GM19351 (cell line): ENCODE measurements around the gene FAM20B.

Experiments
- ATAC-seq: cut with Tn5 transposase; IDR thresholded peaks from one replicate; pipeline ENCODE4 v1.9.1; 2021; ENCODE audit warnings: mild to moderate bottlenecking, moderate library complexity; ENCODE audit not compliant: unreplicated experiment

The FAM20B gene

DNA sequence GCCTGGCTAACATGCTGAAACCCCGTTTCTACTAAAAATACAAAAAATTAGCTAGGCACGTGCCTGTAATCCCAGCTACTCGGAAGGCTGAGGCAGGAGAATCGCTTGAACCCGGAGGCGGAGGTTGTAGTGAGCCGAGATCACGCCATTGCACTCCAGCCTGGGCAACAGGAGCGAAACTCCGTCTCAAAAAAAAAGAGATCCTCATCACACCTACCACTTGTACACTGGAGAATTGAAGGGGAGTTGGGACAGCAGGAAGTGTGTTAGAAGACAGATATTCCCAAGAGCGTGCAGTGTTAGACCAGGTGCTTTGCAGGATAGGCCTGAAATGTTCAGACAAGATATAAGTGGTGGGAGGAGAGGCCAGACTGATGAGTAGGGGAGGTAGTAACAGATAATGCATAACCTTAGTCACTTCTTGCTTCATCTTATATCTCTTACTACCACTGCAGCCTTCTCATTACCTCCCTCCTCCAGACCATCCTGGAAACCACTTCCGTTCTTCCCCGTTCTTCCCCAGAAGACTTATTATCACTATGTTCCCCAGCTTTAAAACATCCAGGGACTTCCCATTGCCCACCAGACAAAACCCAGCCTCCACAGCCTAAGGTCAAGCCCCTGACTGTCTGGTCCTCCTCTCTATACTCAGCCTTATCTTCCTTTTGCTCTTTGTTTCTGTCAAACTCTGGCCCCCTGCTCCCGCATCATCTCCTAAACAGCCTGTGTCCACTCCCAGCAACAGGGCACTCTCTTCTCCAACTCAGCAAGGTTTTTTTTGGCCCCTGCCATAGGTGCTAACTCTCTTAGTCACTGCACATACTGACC, 21.3 kb downstream of the FAM20B start:
- ATAC-seq, result no peak

DNA sequence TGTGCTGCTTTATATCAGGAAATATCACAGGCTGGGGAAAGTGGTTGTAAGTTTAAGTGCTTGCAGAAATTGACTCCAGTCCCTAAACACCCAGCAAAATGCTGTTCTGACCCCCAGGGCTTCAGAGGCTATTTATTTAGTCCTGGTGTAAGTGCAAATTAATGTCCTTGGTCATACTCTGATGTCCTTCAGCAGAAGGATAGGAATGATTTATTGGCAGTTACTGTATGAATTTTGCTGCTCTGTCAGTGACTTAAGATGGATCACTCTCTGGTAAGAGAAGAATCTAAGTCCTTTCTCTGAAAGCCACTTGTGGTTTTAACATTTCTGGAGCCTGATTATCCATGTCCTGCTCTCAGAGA, 21.9 kb downstream of the FAM20B start:
- no peak for ATAC-seq

DNA sequence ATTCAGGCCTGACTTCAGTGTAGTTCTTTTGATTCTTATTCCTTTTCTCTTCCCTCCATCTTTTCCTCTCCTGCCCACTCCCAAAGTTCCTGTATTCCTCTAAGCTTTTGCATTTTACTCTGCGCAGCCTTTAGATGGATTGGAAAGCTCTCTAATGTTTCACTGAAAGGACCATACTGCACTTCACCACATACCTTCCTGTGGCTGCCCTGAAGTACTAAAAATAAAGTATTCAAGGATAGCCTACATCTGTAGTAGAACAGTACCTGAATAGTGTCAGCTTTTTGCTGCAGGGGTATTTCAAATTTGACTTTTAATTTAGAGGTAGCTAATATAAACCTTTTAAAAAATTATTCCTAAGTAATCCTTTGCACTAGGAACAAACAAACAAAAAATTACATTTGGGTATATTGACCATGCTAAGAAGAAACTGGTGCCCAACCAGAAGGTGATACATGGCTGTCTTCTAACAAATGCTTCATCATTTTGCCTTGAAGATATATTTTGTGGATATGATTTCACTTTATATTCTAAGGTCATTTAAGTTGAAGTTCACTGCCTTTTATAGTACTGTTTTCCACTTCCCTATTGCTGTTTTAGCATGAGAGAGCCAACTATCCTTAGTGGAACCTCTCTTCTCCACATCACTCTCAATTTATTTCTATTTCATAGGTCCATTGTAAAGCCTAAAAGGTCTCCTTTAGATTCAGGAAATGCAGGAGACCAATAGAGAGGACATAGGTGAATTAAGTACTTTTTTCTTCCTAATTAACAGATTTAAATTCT, 22.8 kb downstream of the FAM20B start:
- no peak for ATAC-seq

DNA sequence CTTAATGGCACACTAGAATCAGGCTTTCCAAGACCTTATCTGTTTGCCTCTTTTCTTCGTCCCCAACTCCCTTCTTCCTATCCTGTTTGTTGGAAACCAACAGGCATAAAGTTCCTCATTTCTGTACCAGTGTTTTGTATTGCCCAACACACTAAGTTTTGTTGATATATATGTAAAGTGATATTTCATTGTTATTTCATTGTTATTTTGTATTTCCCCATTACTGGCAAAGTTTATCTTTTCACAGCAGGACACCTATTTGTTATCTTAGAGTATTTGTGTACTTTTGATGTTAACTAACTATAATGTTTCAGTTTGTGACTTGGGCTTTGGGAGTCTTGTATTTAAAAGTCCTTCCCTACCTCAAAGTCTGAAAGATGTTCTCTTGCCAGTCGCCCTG, 27.1 kb downstream of the FAM20B start:
- ATAC-seq, result no peak

DNA sequence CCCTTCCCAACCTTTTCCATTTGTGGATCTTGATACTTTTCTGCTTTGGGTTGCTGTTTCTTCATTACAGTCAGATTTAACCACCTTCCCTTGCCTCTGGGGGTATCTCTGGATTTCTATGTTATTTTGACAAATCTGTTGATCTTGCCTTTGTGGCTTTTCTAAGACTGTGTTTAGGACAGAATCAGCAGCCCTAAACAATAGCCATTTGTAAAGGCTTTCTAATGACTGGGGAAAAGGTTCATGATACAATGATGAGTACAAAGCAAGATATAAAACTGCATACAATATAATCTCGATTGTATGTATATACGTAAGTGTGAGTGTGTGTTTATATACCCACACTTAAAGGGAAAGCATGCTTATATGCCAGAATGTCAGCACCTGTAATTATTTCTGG, 27.8 kb downstream of the FAM20B start:
- ATAC-seq, result no peak

DNA sequence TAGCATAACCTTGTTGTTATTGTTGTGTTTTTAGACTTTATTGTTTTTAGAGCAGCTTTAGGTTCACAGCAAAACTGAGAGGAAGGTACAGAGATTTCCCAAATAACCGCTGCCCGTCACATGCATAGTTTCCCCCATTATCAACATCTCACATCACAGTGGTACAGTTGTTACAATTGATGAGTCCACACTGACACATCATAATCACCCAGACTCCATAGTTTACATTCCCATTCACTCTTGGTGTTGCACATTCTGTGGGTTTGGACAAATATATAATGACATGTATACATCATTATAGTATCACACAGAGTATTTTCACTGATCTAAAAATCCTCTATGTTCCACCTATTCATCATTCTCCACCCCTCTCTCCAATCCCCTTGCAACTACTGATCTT, 30.2 kb downstream of the FAM20B start:
- ATAC-seq, result no peak

DNA sequence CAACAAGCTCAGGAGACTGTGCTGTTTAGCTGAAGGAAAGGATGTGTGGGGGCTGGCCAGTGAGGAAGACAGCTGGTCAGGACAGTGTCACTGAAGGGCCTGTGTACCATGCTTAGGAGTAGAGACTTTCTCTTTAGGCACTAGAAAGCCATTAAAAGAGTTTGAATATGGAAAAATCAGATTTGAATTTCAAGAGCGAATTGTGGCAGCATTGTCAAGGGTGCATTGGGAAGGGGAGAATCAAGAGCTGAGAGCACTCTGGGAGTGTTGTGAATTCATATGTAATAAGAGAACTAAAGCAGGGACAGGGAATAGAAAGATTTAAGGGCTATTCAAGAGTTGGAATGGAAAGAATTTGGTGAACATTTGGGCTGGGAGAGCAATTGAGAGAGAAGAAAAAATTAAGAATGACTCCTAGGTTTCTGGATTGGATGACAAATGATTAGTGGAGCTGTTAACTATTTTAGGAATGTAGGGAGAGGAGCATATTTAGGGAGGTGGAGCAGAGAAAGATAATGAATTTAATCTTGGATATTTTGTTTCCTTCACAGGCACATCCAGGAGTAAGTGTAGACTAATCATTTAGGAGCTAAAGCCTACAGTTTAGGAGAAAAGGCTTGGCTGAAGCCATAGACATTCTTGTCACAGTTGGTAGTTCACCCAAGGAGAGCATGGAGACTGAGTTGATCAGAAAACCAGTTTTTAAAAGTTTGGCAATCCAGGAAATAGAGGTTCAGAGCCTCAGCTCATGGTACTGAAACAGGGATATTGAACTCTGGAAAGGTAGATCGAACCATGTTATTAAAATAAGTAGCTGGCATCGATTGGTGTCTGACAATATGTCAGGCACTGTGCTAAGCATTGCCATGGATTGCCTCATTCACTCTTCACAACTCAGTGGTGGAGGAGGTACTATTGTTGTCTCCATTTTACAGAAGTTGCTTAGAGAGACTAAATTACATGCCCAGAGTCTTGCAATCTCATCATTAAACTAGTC, 33.1 kb downstream of the FAM20B start:
- no peak for ATAC-seq

DNA sequence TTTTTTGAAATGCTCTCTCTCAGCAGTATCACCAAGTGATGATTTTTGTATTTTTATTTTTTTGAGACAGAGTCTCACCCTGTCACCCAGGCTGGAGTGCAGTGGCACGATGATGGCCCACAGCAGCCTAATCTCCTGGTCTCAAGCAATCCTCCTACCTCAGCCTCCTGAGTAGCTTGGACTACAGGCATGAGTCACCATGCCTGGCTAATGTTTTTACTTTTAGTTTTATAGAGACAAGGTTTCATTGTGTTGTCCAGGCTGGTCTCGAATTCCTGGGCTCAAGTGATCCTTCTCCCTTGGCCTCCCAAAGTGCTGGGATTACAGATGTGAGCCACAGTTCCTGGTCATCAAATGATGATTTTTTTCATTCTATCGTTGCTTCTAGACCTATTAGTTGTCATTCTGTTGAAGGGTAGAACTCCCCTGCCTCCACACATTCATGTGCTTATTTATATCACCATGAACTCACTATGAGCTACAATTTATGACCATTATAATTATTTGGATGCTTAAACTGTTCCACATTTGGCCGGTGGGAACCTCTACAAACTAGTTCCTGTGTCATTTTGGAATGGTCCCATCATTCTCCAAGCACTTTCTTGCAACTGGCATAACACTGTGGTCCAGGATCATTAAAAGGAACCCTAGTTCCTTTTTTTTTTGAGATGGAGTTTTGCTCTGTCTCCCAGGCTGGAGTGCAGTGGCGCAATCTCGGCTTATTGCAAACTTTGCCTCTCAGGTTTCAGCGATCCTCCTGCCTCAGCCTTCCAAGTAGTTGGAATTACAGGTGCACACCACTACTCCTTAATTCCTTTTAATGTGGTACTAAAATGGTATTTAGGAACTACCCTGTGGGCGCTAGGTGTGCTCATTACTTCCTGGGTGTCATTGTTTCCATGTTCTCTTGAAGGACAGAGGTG, 35.9 kb downstream of the FAM20B start:
- no peak for ATAC-seq

DNA sequence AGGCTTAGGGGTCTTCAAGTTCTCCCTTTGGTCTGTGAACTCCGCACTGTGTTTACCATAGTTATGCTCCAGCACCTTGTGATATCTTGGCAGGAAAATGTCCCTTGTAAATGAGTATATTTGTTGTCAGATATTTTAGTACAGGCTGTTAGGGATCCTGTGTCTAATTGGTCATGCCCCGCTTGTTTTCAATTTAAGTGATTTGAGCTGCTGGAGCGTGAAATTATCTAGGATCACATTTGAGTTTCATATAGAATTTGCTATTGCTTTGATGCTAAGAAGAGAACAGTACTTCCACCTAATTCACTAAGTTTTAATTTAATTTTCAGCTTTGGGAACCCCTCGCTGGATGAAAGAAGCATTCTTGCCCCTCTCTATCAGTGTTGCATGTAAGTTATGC, 40.8 kb downstream of the FAM20B start:
- no peak for ATAC-seq

DNA sequence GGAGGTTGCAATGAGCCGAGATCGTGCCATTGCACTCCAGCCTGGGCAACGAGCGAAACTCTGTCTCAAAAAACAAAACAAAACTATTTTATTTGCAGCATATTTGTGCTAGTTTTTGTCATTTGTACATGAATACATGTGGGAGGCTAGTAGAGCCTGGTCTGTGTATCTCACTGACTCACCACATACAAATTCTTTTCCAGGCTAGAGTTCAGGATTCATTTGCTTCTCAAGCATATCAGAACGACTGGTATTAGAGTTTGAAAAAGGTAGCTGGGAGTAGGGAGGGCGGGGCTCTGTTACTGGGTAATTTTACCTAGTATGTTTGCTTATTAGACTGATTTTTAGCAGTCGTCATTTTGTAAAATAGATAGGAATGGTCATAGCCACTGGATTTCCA, 51.7 kb downstream of the FAM20B start:
- ATAC-seq, result no peak

DNA sequence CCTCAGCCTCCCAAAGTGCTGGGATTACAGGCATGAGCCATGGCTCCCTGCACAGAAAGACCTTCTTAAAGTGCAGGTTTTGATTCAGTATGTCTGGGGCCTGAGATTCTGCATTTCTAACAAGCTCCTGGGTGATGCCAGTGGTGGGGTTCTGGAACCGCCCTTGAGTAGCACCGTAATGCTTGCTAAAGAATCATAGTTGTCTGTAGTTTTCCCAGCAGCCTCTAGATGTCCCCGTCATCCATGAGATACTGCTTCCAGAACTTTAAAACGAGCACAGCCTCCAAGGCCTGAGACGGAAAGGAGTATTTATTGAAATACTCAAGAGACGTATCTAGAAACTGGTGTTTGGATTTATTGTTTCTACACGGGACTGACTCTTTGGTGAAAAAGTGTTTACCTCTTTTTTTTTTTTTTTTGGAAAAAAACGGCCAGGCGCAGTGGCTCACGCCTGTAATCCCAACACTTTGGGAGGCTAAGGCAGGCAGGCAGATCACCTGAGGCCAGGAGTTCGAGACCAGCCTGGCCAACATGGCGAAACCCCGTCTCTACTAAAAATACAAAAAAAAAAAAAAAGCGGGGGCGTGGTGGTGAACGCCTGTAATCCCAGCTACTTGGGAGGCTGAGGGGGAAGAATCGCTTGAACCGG, 53.5 kb downstream of the FAM20B start:
- peak; percentile 18 for ATAC-seq

DNA sequence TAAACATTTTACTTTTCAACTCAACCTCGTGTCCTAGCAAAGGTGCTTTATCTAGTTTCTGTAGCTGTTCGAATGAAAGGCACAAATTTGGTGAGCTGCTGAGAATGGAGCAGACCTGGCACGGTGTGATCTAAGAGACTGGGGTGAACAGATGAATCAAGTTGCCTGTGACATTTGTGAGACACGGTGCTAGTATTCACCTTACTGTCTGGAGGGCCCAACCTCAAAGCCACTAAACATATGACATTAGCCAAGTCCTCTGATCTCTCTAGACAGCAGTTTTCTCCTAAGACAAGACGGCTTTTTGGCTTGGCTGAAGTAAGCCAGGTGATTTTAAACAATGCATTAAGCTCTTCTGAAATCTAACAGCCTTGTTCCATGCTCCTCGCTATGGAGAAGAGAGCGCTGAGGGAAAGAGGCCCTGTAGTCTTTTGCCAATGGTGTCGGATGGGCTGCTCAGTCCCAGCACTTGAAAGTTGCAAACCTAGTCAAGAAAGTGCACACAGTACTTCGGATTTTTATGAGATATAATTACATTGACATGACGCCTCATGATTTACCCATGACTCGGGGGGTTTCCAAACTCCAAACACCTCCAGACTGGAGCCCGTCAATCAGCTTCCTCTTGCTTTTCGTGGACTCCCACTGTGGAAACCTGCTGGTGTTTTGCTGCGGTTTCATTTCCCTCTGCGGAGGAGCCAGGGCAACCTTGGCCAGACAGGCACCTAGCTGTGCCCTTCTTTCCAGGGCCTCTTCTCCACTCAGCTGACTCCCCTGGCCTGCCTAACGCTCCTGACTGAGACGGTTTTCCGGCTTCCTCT, 55.4 kb downstream of the FAM20B start:
- peak; percentile 11 for ATAC-seq

DNA sequence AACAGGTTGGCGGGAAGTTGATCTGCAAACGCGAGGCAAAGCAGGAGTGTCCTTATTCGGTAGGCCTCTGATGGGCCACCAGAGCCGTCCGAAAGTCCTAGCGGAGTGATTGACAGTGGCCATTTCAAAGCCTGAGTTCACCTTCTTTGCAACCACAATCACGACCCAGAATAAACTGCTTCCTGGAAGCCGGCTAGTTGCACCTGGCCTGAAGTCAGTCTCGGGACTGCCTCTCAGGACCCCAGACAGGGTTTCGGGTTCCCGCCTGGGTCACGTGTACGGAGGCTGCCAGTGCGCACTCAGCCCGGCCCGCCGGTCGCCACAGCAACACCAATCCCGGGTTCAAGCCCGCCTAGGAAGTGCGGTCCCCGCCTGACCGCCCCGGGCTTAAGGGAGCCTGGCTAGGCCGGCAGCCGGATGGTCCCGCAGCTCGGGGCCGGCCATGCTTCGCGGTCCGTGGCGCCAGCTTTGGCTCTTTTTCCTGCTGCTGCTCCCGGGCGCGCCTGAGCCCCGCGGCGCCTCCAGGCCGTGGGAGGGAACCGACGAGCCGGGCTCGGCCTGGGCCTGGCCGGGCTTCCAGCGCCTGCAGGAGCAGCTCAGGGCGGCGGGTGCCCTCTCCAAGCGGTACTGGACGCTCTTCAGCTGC, 56.1 kb downstream of the FAM20B start, which contains the start of gene TOR3A:
Gene TOR3A (plus strand): TSS at position 384 of the 646 bp plus-strand sequence. CDS start 59 bp downstream, at position 443.
- ATAC-seq, result peak; percentile 81

DNA sequence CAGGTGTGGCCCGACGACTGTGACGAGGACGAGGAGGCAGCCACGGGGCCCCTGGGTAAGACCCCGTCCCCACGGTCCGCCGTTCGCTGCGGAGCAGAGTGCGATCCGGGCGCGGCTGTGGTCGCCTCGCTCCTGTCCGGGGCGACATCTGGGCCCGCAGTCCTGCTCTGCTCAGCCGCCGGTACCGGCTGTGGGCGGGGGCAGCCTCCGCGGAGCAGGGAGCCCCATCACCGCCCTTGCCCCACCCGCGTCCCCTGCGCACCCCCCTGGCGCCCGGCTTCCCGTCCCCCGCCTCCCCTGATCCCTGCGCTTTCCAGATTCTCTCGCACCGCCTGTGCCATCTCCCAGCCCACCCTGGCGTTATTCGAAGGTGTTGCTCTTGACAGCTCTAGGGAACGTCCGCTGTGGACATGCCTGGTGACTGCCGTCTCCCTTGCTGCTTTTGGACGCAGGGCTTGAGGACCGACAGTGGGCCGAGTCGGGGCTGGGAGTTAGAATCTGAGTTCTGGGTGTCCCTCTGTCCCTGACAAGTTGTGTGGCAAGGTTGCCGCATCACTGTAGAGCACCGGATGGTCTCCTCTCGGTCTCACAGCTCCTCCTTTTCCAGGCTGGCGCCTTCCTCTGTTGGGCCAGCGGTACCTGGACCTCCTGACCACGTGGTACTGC, 56.8 kb downstream of the FAM20B start:
- peak; percentile 15 for ATAC-seq

DNA sequence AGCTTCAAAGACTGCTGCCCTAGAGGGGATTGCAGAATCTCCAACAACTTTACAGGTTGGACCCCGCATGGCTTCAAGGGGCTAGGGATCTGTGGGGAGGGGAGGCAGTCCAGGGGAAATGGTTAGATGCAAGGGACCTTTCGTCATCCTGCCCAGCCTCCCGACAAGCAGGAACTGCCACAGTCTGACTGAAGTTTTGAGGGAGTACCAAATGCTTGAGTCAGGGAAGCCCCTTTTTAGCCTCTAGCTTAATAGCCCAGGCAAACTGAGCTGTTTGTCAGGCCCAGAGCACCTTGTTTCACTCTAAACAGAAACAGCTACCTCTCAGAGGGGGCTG, 57.3 kb downstream of the FAM20B start:
- ATAC-seq, result no peak

DNA sequence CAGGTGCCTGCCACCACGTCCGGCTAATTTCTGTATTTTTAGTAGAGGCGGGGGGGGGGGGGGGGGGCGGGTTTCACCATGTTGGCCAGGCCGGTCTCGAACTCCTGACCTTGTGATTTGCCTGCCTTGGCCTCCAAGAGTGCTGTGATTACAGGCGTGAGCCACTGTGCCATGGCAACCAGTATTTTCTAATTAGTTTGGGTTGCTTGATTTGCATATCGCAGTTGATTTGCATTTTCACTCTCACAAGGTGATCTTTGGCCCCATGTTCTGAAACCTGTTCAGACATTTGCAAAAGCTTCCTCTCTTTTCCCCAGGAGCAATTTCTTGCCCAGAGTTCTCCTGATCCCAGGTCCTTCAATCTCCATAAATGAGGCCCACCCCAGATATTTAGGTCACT, 57.8 kb downstream of the FAM20B start:
- ATAC-seq, result peak; percentile 14

DNA sequence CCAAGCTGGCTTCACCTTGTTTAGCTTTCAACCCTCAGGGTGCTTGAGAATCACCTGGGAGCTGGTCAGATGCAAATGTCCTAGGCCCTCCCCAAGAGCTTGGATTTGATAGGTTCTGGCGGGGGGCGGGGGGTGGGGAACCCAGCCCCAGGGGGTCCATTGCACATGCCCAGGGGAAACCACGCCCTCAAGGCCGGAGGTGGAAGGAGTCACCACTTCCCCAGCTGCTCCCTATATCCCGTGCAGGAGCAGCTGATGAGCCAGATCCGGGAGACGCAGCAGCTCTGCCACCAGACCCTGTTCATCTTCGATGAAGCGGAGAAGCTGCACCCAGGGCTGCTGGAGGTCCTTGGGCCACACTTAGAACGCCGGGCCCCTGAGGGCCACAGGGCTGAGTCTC, 62.0 kb downstream of the FAM20B start:
- ATAC-seq, result no peak
